SK-N-SH (cell line): ENCODE measurements around the gene LYPD5.

ENCODE experiments used
- ELF1 ChIP-seq: IDR thresholded peaks from 2 replicates; pipeline ENCODE4 v1.4.0; 2012
- EP300 ChIP-seq, 2 experiments: IDR thresholded peaks; 2 replicates each; pipeline versions ENCODE4 v1.4.0 to v1.6.1; 2012; ENCODE audit warnings: borderline replicate concordance in 1 of 2, low read depth in 1 of 2, low read length in 1 of 2
- EZH2phosphoT487 ChIP-seq: fragments of 200-600 bp; sonication (generic); IDR thresholded peaks from 2 replicates; pipeline ENCODE4 v1.6.1; 2017; ENCODE audit warnings: low read depth, mixed run types, mild to moderate bottlenecking, antibody characterized with exemption, moderate library complexity, borderline replicate concordance
- MXI1 ChIP-seq: IDR thresholded peaks from 2 replicates; pipeline ENCODE4 v1.6.1; 2012; ENCODE audit warnings: mild to moderate bottlenecking, low read depth, low read length, improper control_type of control experiment
- POLR2AphosphoS5 ChIP-seq: IDR thresholded peaks from 2 replicates; pipeline ENCODE4 v1.6.1; 2012; ENCODE audit warnings: low read depth, low read length
- RAD21 ChIP-seq: IDR thresholded peaks from 2 replicates; pipeline ENCODE4 v1.6.1; 2012; ENCODE audit warnings: mild to moderate bottlenecking, low read length
- RFX5 ChIP-seq: IDR thresholded peaks from 2 replicates; pipeline ENCODE4 v1.6.1; 2012; ENCODE audit warnings: mild to moderate bottlenecking, improper control_type of control experiment, low read length
- TAF1 ChIP-seq: IDR thresholded peaks from 2 replicates; pipeline ENCODE4 v1.6.1; 2012; ENCODE audit warnings: low read depth, mild to moderate bottlenecking, low read length, moderate library complexity, borderline replicate concordance
- YY1 ChIP-seq: IDR thresholded peaks from 2 replicates; pipeline ENCODE4 v1.4.0; 2012; ENCODE audit warnings: low read depth, mild to moderate bottlenecking
- TF ChIP-seq, protein P1 (sequence below): fragments of 200-600 bp; sonication (generic); IDR thresholded peaks from 2 replicates; pipeline ENCODE4 v1.6.1; 2017; ENCODE audit warnings: antibody characterized with exemption, mild to moderate bottlenecking, moderate library complexity
- TF ChIP-seq, protein P2 (sequence below): IDR thresholded peaks from 2 replicates; pipeline ENCODE4 v1.6.1; 2012; ENCODE audit warnings: mild to moderate bottlenecking, low read depth, low read length, moderate library complexity

DNA sequence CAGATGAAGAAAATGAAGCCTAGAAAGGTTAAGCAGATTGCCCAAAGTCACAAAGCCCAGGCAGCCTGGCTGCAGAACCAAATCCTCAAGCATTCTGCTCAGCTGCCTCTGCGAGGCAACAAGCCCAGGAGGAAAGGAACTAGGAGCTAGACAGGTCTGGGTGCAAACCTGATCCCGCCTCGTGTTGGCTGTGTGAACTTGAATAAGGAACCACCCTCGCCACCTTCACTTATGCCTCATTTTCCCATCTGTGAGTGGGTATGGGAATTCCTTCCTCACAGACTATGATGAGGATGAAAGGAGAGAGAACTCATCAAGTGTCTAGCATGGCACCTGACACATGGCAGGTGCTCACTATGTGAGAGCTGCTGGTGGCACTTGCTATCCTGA, 54.0 kb downstream of the LYPD5 start:
- TF ChIP-seq MXI1 = no peak
- TF ChIP-seq, protein P1, sequence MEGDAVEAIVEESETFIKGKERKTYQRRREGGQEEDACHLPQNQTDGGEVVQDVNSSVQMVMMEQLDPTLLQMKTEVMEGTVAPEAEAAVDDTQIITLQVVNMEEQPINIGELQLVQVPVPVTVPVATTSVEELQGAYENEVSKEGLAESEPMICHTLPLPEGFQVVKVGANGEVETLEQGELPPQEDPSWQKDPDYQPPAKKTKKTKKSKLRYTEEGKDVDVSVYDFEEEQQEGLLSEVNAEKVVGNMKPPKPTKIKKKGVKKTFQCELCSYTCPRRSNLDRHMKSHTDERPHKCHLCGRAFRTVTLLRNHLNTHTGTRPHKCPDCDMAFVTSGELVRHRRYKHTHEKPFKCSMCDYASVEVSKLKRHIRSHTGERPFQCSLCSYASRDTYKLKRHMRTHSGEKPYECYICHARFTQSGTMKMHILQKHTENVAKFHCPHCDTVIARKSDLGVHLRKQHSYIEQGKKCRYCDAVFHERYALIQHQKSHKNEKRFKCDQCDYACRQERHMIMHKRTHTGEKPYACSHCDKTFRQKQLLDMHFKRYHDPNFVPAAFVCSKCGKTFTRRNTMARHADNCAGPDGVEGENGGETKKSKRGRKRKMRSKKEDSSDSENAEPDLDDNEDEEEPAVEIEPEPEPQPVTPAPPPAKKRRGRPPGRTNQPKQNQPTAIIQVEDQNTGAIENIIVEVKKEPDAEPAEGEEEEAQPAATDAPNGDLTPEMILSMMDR = no peak
- no peak for TF ChIP-seq TAF1
- no peak for TF ChIP-seq YY1
- no peak for TF ChIP-seq POLR2AphosphoS5
- no peak for TF ChIP-seq EP300 (IDR thresholded peaks at IDR 0.05; ENCODE audit: borderline replicate concordance in 1 of 2, low read depth in 1 of 2, low read length in 1 of 2)
- no peak for TF ChIP-seq RFX5
- no peak for TF ChIP-seq EZH2phosphoT487
- TF ChIP-seq RAD21 = no peak
- no peak for TF ChIP-seq ELF1
- TF ChIP-seq, protein P2, sequence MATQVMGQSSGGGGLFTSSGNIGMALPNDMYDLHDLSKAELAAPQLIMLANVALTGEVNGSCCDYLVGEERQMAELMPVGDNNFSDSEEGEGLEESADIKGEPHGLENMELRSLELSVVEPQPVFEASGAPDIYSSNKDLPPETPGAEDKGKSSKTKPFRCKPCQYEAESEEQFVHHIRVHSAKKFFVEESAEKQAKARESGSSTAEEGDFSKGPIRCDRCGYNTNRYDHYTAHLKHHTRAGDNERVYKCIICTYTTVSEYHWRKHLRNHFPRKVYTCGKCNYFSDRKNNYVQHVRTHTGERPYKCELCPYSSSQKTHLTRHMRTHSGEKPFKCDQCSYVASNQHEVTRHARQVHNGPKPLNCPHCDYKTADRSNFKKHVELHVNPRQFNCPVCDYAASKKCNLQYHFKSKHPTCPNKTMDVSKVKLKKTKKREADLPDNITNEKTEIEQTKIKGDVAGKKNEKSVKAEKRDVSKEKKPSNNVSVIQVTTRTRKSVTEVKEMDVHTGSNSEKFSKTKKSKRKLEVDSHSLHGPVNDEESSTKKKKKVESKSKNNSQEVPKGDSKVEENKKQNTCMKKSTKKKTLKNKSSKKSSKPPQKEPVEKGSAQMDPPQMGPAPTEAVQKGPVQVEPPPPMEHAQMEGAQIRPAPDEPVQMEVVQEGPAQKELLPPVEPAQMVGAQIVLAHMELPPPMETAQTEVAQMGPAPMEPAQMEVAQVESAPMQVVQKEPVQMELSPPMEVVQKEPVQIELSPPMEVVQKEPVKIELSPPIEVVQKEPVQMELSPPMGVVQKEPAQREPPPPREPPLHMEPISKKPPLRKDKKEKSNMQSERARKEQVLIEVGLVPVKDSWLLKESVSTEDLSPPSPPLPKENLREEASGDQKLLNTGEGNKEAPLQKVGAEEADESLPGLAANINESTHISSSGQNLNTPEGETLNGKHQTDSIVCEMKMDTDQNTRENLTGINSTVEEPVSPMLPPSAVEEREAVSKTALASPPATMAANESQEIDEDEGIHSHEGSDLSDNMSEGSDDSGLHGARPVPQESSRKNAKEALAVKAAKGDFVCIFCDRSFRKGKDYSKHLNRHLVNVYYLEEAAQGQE = no peak
